HAP-1 (cell line): ENCODE results near the gene GRIA3.
"Not testable (repeated sequence)": the region's sequence is repeated elsewhere in the genome, so short reads cannot be mapped to it uniquely, and the experiment has no call there.

ENCODE experiments used
- DNase-seq, 2 experiments: peaks; one replicate each; pipeline ENCODE4 v3.0.0-alpha.2; 2016 to 2020; ENCODE audit warnings: low spot score in 2 of 2
- H3K27me3 ChIP-seq: fragments of 250-450 bp; sonication (Bioruptor Pico); 2 replicates; pipeline ENCODE4 v1.5.1; 2020; ENCODE audit warnings: low read depth, mild to moderate bottlenecking, moderate library complexity
- H3K36me3 ChIP-seq: fragments of 250-450 bp; sonication (Bioruptor Pico); replicated peaks from 2 replicates; pipeline ENCODE4 v1.5.1; 2020; ENCODE audit warnings: mild to moderate bottlenecking
- H3K4me1 ChIP-seq: fragments of 250-450 bp; sonication (Bioruptor Pico); 2 replicates; pipeline ENCODE4 v1.5.1; 2020; ENCODE audit warnings: mild to moderate bottlenecking
- H3K4me3 ChIP-seq: fragments of 250-450 bp; sonication (Bioruptor Pico); 2 replicates; pipeline ENCODE4 v1.5.1; 2020; ENCODE audit warnings: mild to moderate bottlenecking, moderate library complexity
- H3K9me3 ChIP-seq: fragments of 250-450 bp; sonication (Bioruptor Pico); 2 replicates; pipeline ENCODE4 v1.5.1; 2020; ENCODE audit warnings: mild to moderate bottlenecking, moderate library complexity
- in situ Hi-C: fragments of 300-500 bp; cut with MboI; formaldehyde crosslinking; loops from 3 replicates; pipeline ENCODE4 v1.14.3; 2020; ENCODE audit warnings: low sequenced_read_pairs, inconsistent platforms, mixed read lengths

The GRIA3 gene

DNA sequence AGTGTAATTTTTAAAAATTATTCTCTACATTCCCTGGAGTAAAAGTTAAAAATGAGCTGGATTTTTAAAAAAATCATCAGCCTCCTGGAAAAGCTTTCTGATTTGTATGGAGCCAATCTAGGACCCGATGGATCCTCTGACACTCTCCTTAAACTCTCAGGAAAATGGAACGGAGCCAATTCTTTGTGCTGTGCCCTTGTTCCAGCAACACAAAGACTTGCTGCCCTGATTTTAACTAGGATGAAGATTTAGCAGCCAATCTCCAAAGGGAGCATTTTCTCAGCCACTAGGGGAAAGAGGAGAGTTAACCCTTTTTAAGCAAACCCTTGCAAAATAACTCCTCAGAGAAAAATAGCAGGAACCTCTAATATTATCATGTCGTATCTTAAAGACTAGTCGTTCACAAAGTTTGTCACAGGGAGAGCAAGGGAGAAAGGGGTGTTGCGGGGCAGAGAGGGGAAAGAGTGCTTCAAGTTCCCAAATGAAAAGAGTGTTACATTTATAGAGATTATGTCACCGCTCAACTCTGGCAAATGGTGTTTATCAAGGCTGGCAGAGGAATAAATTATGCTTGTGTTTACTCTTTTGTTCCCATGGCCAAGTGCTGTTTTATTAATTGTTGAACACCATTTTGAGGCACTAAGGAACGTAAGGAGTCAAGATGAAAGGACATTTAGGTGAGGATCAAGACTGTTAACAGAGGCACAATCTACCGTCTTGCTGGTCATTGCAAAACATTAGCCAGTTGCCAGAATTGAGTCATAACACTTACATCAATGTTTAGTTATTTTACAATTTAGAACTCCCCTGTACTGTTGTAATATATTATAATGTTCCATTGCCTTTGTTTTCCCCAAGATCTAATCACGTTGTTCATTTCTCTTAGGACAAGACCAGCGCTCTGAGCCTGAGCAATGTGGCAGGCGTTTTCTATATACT is 298.1 kb downstream of the GRIA3 start:
- no peak overlapping the region for H3K4me3 ChIP-seq
- peak; percentile 69 to 87 for DNase-seq
- in situ Hi-C loops, result no loop called here
- H3K4me1 ChIP-seq, result peaks cover 19% of the 10 kb centered on the region
- no peaks in the 10 kb centered on the region for H3K9me3 ChIP-seq
- H3K36me3 ChIP-seq, result no peaks in the 10 kb centered on the region
- no peaks in the 10 kb centered on the region for H3K27me3 ChIP-seq

GRCh38 chrX:123486297-123486696 is 302.2 kb downstream of the GRIA3 start:
- DNase-seq, result no peak

DNA sequence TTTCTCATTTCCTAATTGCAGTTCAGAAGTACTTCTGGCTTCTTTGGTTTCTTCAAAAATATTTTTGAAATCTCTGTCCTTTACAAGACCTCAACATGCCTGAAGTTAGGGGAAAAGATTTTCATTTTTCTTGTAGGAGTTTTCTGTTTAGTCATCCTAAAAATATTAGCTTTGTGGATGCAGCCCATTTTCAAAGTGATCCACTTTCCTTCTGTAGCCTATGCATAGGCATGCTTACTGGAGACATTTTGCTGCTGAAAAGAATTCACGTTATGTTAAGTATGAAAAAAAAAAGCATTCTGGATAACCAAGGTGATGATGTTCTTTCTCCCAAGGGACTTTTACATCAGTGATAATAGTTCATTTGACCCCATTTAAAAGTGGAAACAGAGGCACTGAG is 303.2 kb downstream of the GRIA3 start:
- Histone ChIP-seq H3K36me3 (no peaks in the 10 kb centered on the region), H3K9me3 (no peaks in the 10 kb centered on the region), H3K4me1 (peaks cover 16% of the 10 kb centered on the region), H3K4me3 (no peak overlapping the region), H3K27me3 (no peaks in the 10 kb centered on the region)
- DNase-seq, result no peak
- in situ Hi-C loops, result no loop called here

More at GRCh38 chrX:123486297-123486696, 302.2 kb downstream of the GRIA3 start:
- H3K27me3 ChIP-seq, result no peaks in the 10 kb centered on the region
- no peak overlapping the region for H3K4me3 ChIP-seq
- no peaks in the 10 kb centered on the region for H3K9me3 ChIP-seq
- H3K4me1 ChIP-seq, result peaks cover 19% of the 10 kb centered on the region
- no peaks in the 10 kb centered on the region for H3K36me3 ChIP-seq
- in situ Hi-C loops, result no loop called here

DNA sequence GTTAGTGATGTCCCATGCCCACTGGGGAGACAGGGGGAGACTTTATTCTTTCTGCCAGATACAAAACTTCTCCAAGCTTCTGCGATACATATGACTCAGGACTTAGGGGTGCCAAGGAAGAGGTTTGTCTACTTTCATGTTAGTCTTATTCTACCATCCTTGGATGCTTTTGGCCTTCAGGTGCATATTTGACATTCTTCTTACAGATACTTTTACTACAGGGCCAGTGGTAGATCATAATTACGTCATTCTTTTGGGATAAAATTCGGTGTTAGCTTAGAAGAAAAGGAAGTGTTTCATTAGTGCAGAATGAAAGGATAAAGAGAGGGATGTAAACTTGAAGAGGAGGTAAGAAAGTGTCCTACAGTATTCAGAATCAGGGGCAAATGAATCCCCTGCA is 303.6 kb downstream of the GRIA3 start:
- no peak for DNase-seq
- H3K4me1 ChIP-seq, result peaks cover 12% of the 10 kb centered on the region
- in situ Hi-C loops, result no loop called here
- H3K9me3 ChIP-seq, result no peaks in the 10 kb centered on the region
- no peaks in the 10 kb centered on the region for H3K36me3 ChIP-seq
- H3K27me3 ChIP-seq, result no peaks in the 10 kb centered on the region
- H3K4me3 ChIP-seq, result no peak overlapping the region

GRCh38 chrX:123489011-123489410 is 304.9 kb downstream of the GRIA3 start:
- H3K4me1 ChIP-seq, result peaks cover 5% of the 10 kb centered on the region
- in situ Hi-C loops, result no loop called here
- no peaks in the 10 kb centered on the region for H3K9me3 ChIP-seq
- no peaks in the 10 kb centered on the region for H3K27me3 ChIP-seq
- no peak overlapping the region for H3K4me3 ChIP-seq
- H3K36me3 ChIP-seq, result no peaks in the 10 kb centered on the region
- no peak for DNase-seq

GRCh38 chrX:123493857-123494256 is 309.8 kb downstream of the GRIA3 start:
- no peak for DNase-seq
- H3K4me1 ChIP-seq, result peaks cover 5% of the 10 kb centered on the region
- no peak overlapping the region for H3K4me3 ChIP-seq
- no peaks in the 10 kb centered on the region for H3K27me3 ChIP-seq
- no peaks in the 10 kb centered on the region for H3K36me3 ChIP-seq
- in situ Hi-C loops, result no loop called here
- H3K9me3 ChIP-seq, result 0 out of 2 replicates have a peak, but pooled peaks cover 2% of the 10 kb centered on the region

GRCh38 chrX:123499787-123500186 is 315.7 kb downstream of the GRIA3 start:
- Histone ChIP-seq H3K4me1 (no peaks in the 10 kb centered on the region), H3K27me3 (no peaks in the 10 kb centered on the region), H3K9me3 (0 out of 2 replicates have a peak, but pooled peaks cover 2% of the 10 kb centered on the region), H3K4me3 (no peak overlapping the region), H3K36me3 (no peaks in the 10 kb centered on the region)
- no peak for DNase-seq
- in situ Hi-C loops, result no loop called here

DNA sequence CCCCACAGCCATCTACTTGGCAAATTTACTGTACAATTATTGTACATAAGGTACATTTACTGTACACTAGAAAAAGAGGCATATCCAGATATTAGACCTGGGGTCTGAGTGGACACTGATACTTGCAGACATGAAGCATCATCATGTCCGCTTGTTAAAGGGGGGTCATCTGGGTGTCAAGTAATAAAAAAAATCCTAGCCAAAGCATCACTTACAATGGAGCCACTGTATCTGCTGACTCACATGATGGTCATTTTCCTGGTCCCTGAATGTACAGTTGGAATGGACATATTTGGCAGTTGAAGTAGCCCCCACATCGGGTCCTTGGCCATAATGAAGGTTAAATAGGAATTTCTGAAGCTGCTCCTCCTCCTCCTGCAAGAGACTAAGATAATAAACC is 320.0 kb downstream of the GRIA3 start:
- in situ Hi-C loops, result no loop called here
- Histone ChIP-seq H3K9me3 (no peaks in the 10 kb centered on the region), H3K4me3 (no peak overlapping the region), H3K27me3 (no peaks in the 10 kb centered on the region), H3K4me1 (no peaks in the 10 kb centered on the region), H3K36me3 (no peaks in the 10 kb centered on the region)
- no peak for DNase-seq

DNA sequence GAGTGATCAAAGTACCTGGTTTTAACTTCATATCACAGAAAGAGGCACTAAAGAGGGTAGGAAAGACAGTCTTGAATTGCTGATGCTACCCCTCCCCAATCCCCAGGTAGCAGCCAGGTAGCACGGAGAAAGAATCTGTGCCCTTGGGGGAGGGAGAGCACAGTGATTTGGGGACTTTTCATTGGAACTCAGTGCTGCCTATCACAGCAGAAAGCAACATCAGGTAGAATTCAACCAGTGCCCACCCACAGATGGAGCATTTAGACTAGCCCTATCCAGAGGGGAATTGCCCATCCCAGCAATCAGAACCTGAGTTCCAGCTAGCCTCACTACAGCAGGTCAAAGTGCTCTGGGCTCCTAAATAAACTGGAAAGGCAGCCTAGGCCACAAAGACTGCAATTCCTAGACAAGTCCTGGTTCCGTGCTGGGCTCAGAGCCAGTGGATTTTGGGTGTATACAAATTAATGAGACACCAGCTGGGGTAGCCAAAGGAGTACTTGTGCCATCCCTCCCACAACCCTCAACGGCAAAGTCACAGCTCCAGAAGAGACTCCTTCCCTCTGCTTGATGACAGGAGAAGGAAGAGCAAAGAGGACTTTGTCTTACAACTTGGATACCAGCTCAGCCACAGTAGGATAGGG is 320.7 kb downstream of the GRIA3 start:
- Histone ChIP-seq H3K4me3 (no peak overlapping the region), H3K27me3 (no peaks in the 10 kb centered on the region), H3K4me1 (no peaks in the 10 kb centered on the region), H3K9me3 (no peaks in the 10 kb centered on the region), H3K36me3 (no peaks in the 10 kb centered on the region)
- in situ Hi-C loops, result no loop called here
- no peak for DNase-seq

GRCh38 chrX:123513585-123514278 is 329.7 kb downstream of the GRIA3 start:
- no peak for DNase-seq
- in situ Hi-C loops, result no loop called here
- peaks cover 9% of the 10 kb centered on the region for H3K9me3 ChIP-seq
- no peak overlapping the region for H3K4me3 ChIP-seq
- no peaks in the 10 kb centered on the region for H3K27me3 ChIP-seq
- peaks cover 13% of the 10 kb centered on the region for H3K4me1 ChIP-seq
- H3K36me3 ChIP-seq, result no peaks in the 10 kb centered on the region

GRCh38 chrX:123514279-123514640 is 330.2 kb downstream of the GRIA3 start:
- DNase-seq, H3K9me3 ChIP-seq, H3K4me3 ChIP-seq, H3K27me3 ChIP-seq, H3K36me3 ChIP-seq, in situ Hi-C loops: not testable (repeated sequence)
- peaks cover 13% of the 10 kb centered on the region for H3K4me1 ChIP-seq

DNA sequence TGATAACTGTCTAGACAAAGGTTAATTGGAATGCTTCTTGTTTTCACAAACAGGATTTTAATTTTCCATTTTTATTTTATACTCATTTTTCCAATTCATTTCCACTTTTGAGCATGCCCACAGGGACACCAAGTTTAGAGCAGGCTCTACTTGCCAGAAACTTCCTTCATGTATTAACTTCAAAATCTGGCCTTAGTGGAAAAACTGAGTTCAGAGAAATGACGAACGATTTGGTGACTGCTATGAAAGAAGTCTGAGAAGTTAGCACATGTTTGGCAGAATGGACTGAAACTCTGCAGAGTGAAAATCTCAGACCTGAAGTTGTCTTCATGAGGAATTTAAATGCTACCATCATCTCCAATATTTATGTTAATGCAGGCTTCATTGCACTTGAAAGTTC is 334.7 kb downstream of the GRIA3 start:
- Histone ChIP-seq H3K4me3 (no peak overlapping the region), H3K27me3 (no peaks in the 10 kb centered on the region), H3K4me1 (peaks cover 13% of the 10 kb centered on the region), H3K36me3 (no peaks in the 10 kb centered on the region), H3K9me3 (peaks cover 9% of the 10 kb centered on the region)
- in situ Hi-C loops, result no loop called here
- DNase-seq, result no peak

- H3K4me1 ChIP-seq, result peaks cover 5% of the 10 kb centered on the region
- in situ Hi-C loops, result no loop called here
- no peaks in the 10 kb centered on the region for H3K9me3 ChIP-seq
- H3K36me3 ChIP-seq, result no peaks in the 10 kb centered on the region
- H3K27me3 ChIP-seq, result no peaks in the 10 kb centered on the region
- no peak for DNase-seq
- no peak overlapping the region for H3K4me3 ChIP-seq
Measured at GRCh38 chrX:123525123-123525725, 341.1 kb downstream of the GRIA3 start.
